IgD-negative memory B cell (primary cell): ENCODE results near the gene SLC2A9. TPM values are rescaled to one million over a fixed set of nuclear protein-coding genes. Genes with fewer than 3 reads are reported as not detected.
"Not testable (repeated sequence)": the region's sequence is repeated elsewhere in the genome, so short reads cannot be mapped to it uniquely, and the experiment has no call there.

Experiments used
- H3K27ac Mint-ChIP-seq, 3 donors: one replicate each; pipeline ENCODE4 v1.8.0; 2020 to 2022; ENCODE audit warnings: mild to moderate bottlenecking in 3 of 3, mixed read lengths in 3 of 3, moderate library complexity in 1 of 3
- H3K27me3 Mint-ChIP-seq: one replicate; pipeline ENCODE4 v1.8.0; 2021; ENCODE audit warnings: mixed read lengths
- H3K36me3 Mint-ChIP-seq: one replicate; pipeline ENCODE4 v1.8.0; 2020; ENCODE audit warnings: mild to moderate bottlenecking, mixed read lengths
- H3K4me1 Mint-ChIP-seq, 3 donors: one replicate each; pipeline ENCODE4 v1.8.0; 2020 to 2022; ENCODE audit warnings: mixed read lengths in 3 of 3, mild to moderate bottlenecking in 1 of 3
- H3K4me3 Mint-ChIP-seq, 4 donors: one replicate each; pipeline ENCODE4 v1.8.0; 2020 to 2022; ENCODE audit warnings: mild to moderate bottlenecking in 4 of 4, mixed read lengths in 4 of 4, moderate library complexity in 3 of 4
- H3K9me3 Mint-ChIP-seq, 3 donors: one replicate each; pipeline ENCODE4 v1.8.0; 2020 to 2021; ENCODE audit warnings: mixed read lengths in 3 of 3, mild to moderate bottlenecking in 1 of 3
- polyA plus RNA-seq: library from polyadenylated mRNA; unstranded; fragments of 300-500 nt; fragmentation: Illumina TruSeq; gene quantifications from one replicate; pipeline ENCODE4 v1.2.3, GENCODE V29; 2021

SLC2A9 gene
- polyA plus RNA-seq, 1 donor from 2014 or later: 0.41 TPM

DNA sequence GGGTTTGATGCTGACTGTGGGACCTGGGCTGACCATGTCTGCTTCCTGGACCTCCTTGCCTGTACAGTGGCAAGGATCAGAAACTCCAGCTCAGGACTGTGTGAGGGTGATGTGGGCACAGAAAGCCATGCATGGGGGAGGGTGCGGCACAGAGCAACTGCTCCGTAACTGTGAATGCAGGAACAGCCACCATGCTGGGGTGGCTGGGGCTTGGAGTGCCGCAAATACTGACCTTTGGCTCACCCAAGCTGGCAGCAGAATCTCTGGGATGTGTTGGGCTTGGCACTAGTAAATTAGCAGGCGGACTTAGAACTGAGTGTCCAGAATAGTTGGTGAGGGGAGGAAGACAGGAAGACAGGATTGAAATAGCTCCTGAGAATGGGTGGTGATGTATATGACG is 187.9 kb downstream of the SLC2A9 start:
- Mint-ChIP-seq H3K4me1 (no peaks in the 10 kb centered on the region), H3K9me3 (no peaks in the 10 kb centered on the region), H3K36me3 (no peaks in the 10 kb centered on the region), H3K27ac (no peak overlapping the region), H3K4me3 (no peak overlapping the region), H3K27me3 (peaks cover 2% of the 10 kb centered on the region)

DNA sequence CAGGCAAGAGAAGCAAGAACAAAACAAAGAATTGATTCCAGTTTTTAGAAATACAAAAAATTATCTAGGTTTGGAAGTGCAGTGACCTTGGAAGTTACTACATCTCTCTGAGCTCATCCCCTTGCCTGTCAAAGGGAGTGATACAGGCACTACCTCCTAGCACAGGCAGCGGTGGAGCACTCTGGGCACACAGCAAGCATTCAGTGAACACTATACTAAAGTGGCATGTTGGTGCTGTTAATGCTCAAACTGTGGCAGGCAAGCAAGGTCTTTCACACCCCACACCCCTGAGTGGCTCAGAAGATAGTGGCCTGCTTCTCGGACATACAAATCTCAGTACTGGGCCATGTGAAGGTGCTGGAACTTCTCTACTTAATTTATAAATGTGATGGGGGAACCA is 188.7 kb downstream of the SLC2A9 start:
- Mint-ChIP-seq H3K27me3 (peaks cover 2% of the 10 kb centered on the region), H3K9me3 (no peaks in the 10 kb centered on the region), H3K4me3 (no peak overlapping the region), H3K27ac (no peak overlapping the region), H3K4me1 (no peaks in the 10 kb centered on the region), H3K36me3 (no peaks in the 10 kb centered on the region)

DNA sequence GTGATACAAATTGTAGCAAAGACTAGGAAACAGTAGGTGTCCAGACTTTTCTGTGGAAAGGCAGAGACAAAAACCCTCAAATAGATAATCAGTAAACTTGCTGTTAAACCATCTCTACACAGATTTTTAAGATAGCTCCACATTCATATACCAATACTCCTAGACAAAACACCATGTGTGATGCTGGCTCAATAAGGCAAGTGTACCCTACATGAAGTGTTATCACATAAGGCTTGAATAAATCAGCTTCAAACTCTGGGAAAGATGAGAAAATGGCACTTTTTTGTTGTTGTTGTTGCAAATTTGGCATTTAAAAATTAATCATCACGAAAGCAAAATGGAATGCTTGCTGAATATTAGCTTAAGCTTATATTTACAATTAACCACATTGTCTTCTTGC is 194.7 kb downstream of the SLC2A9 start:
- Mint-ChIP-seq H3K27ac (no peak overlapping the region), H3K27me3 (peaks cover 1% of the 10 kb centered on the region), H3K36me3 (no peaks in the 10 kb centered on the region), H3K4me3 (no peak overlapping the region), H3K4me1 (no peaks in the 10 kb centered on the region), H3K9me3 (no peaks in the 10 kb centered on the region)

DNA sequence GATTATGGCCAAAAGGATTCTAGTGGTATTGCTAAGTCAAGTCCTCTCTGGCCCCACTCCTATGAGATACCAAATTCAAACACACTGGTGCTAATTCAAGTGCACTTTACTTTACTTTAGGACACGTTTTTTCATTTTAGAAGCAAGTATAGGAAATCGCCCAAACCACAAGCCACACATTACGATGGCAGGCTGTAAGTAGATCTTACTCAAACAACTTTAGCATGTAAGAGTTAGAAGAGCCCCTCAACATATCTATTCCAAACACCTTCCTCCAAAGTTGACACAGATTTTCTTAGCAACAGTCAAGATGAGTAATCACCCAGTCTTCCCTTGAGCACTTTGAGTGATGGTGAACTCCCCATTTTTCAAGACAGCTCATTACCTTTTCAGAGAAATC is 196.2 kb downstream of the SLC2A9 start:
- Mint-ChIP-seq H3K9me3 (no peaks in the 10 kb centered on the region), H3K27ac (no peak overlapping the region)

DNA sequence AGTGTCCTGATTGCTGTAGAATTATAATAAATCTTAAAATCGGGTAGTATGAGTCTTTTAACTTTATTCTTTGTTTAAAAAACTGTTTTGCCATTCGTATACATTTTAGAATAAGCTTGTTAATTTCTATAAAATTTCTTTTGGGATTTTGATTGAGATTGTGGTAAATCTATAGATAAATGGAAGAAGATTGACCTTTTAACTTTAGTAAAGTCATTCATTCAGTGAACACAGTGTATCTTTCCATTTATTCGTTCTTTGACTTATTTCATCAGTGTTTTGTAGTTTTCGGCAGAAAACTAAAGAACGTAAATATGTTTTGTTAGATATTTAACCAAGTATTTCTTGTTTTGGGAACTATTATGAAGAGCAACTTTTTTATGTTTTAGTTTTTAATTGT is 201.0 kb downstream of the SLC2A9 start:
- Mint-ChIP-seq H3K9me3 (peaks cover 2 to 5% (median 3%) of the 10 kb centered on the region in 3 donors), H3K4me1 (peaks cover 0 to 1% (median 0%) of the 10 kb centered on the region in 3 donors), H3K27ac (no peak overlapping the region), H3K27me3 (peaks cover 9% of the 10 kb centered on the region), H3K4me3 (no peak overlapping the region), H3K36me3 (no peaks in the 10 kb centered on the region)

More for the DNA sequence above, 196.2 kb downstream of the SLC2A9 start:
- peaks cover 4% of the 10 kb centered on the region for H3K27me3 Mint-ChIP-seq
- H3K4me1 Mint-ChIP-seq: no peaks in the 10 kb centered on the region
- H3K36me3 Mint-ChIP-seq: no peaks in the 10 kb centered on the region
- H3K4me3 Mint-ChIP-seq: no peak overlapping the region

DNA sequence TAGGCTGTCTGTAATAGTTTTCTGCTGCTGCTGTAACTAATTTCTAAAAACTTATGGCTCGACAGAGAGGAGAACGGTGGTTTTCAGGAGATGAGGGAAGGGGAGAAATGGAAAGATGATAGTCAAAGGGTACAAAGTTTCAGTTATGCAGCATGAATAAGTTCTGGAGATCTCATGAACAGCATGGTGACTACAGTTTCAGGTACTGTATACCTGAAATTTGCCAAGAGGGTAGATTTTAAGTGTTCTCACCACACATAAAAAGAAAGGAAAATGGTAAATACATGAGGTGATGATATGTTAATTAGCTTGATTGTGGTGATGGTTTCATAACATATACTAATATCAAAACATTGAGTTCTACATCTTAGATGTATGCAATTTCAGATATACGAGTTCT is 205.0 kb downstream of the SLC2A9 start:
- no peaks in the 10 kb centered on the region for H3K36me3 Mint-ChIP-seq
- H3K4me1 Mint-ChIP-seq: peaks cover 0 to 1% (median 0%) of the 10 kb centered on the region in 3 donors
- H3K4me3 Mint-ChIP-seq: no peak overlapping the region
- H3K27me3 Mint-ChIP-seq: peaks cover 11% of the 10 kb centered on the region
- peaks cover 2 to 5% (median 3%) of the 10 kb centered on the region in 3 donors for H3K9me3 Mint-ChIP-seq
- H3K27ac Mint-ChIP-seq: no peak overlapping the region

DNA sequence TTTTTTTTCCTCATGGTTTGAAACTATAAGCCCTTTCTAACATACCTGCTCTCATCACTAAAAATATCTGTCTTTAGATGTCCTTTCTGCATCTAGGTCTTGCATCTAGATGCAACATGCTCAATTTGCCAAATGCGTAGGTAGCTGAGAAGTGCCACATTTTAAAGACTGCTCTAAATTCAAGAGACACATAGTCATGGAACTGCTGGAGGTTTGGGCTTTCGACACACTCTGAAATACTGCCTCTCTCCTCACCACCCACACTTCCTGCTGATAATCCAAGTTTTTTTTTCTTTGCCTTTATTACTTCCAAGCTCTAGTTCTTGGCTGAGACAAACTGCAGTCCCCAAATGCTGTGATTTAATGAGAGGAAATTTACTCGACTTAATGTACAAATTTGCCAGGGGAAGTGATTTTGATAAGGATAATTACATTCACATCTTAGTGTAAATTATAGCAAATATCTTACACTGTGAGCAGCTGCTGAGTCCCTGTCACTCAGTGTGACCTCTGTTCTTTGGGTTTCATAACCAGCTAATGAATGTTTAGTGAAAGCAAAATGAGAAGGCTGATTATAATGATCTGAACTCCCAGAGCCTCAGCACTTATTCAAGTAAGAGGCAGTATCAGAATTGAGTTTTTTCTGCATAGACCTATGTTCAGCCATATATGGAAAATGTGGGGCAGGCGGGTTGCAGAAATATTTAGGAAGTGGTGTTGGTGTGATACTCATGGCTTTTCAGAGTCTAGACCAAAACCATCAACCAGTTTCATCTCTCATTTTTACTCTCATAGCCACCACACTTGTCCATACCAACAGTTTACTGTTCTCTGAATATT is 208.6 kb downstream of the SLC2A9 start:
- H3K4me3 Mint-ChIP-seq: no peak overlapping the region
- peaks cover 11% of the 10 kb centered on the region for H3K27me3 Mint-ChIP-seq
- peaks cover 0 to 3% (median 2%) of the 10 kb centered on the region in 3 donors for H3K9me3 Mint-ChIP-seq
- H3K36me3 Mint-ChIP-seq: no peaks in the 10 kb centered on the region
- no peaks in the 10 kb centered on the region for H3K4me1 Mint-ChIP-seq
- H3K27ac Mint-ChIP-seq: no peak overlapping the region

DNA sequence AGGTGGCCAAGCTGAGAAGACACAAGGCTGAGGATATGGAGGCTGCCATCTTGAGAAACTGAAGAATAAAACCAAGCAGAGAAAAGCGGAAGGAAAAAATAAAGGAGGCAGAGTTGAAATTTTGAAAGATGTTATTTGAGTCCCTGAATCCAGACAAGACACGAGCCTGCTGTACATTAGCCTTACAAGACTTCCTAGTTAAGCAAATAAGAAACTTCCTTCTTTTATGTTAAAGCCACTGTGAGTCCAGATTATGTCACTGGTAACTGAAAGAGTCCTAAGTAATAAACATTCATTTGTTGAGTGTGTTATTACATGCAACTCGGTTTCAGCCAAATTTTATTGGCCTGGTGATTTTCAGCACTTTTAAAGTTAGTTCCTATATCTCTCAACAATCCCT is 209.5 kb downstream of the SLC2A9 start:
- Mint-ChIP-seq H3K36me3 (no peaks in the 10 kb centered on the region), H3K4me3 (peak overlapping the region in 1 of 4 donors; percentile 61)

DNA sequence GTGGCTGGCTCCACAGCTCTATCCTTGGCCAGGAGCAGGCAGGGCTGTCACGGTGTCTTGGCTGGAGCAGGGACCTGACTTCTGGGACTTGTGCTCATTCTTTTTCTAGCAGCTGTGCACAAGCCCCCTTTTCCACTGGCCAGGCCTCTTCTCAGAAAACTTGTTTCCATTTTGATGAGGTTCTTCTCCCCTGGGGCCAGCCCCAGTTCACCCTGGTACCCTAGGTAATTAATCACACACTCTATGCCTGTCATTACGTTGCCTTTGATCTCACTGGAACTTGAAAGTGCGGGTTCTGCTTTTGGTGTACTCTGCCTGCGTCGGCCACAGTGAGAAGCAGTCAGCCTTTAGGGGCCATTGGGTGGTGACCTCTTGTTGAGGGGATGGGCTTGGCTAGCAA is 213.2 kb downstream of the SLC2A9 start:
- Mint-ChIP-seq H3K27me3 (peaks cover 10% of the 10 kb centered on the region), H3K4me3 (no peak overlapping the region), H3K36me3 (no peaks in the 10 kb centered on the region), H3K4me1 (no peaks in the 10 kb centered on the region), H3K27ac (no peak overlapping the region), H3K9me3 (no peaks in the 10 kb centered on the region)

More for the DNA sequence above, 209.5 kb downstream of the SLC2A9 start:
- Mint-ChIP-seq H3K27me3 (peaks cover 9% of the 10 kb centered on the region), H3K9me3 (no peaks in the 10 kb centered on the region), H3K27ac (no peak overlapping the region), H3K4me1 (no peaks in the 10 kb centered on the region)

DNA sequence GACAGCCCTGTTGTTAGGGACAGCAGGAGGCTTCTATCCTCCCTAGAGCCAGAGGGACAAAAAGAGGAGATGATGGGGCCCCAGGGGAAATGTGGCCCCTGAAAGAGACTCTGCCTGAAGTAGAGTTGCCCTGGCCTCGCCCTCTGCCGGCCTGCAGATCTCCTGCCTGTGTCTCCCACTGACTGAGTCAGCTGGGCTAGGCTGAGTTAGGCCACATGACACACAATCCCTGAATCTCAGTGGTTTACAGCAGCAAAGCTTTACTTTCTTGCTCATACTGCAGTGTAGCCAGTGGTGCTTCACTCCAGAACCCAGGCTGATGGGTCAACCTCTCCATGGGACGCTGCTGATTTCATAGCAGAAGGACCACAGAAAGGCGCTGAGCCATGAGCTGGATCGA is 216.4 kb downstream of the SLC2A9 start:
- H3K36me3 Mint-ChIP-seq: no peaks in the 10 kb centered on the region
- H3K9me3 Mint-ChIP-seq: peaks cover 0 to 1% (median 0%) of the 10 kb centered on the region in 3 donors
- H3K4me3 Mint-ChIP-seq: no peak overlapping the region
- no peaks in the 10 kb centered on the region for H3K4me1 Mint-ChIP-seq
- peaks cover 9% of the 10 kb centered on the region for H3K27me3 Mint-ChIP-seq
- no peak overlapping the region for H3K27ac Mint-ChIP-seq

DNA sequence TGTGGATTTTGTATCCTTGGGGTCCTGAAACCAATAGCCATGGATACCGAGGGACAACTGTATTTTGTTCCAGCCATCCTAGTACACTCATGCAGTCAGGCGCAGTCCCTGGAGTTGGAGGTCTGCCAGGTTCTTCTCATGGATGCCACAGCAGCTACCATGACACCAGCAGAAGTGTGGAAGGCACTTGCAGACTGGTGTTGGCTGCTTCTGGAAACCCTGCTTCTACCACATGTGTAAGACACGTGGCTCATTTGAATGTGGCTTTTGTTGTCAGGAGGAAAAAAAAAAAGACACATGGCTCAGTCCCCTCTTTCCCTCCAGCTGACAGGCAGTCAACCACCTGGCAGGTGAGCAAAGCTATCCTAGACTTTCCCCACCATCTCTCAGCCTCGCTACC is 220.4 kb downstream of the SLC2A9 start:
- Mint-ChIP-seq H3K4me1 (no peaks in the 10 kb centered on the region), H3K4me3 (no peak overlapping the region), H3K27me3 (peaks cover 11% of the 10 kb centered on the region), H3K36me3 (no peaks in the 10 kb centered on the region), H3K9me3 (peaks cover 0 to 5% (median 1%) of the 10 kb centered on the region in 3 donors), H3K27ac (no peak overlapping the region)

DNA sequence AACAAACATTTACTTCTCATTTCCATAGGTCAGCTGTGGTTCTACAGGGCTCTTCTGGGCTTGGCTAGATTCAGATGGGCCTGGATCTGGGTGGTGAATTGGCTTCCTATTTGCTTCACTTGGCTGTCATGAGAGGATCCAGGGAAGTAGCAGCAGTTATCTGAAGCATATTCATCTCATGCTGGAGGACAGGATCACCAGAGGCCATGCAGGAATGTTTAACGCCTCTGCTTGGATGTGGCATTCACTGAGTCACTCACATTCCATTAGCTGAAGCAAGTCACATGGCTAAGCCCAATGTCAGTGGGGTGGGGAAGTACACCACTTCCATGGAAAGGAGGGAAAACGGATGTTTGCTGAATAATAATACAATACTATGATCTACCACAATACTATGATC is 224.7 kb downstream of the SLC2A9 start:
- H3K36me3 Mint-ChIP-seq, H3K27me3 Mint-ChIP-seq, H3K27ac Mint-ChIP-seq, H3K9me3 Mint-ChIP-seq, H3K4me3 Mint-ChIP-seq, H3K4me1 Mint-ChIP-seq: not testable (repeated sequence)

DNA sequence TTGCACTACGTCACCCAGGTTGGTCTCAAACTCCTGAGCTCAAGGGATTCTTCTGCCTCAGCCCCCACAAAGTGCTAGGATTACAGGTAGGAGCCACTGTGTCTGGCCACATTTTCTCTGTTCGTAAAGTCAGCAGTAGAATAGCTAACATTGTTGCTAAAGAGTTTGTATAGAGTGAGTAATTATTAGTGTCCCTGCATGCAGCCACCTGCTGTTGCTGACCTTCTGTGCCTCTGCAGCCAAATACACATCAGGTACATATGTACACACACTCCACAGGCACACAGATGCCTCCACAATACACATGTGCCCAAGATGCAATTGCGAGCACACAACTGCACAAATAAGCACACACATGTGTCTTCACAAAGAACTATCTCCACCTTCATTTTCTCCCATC is 228.9 kb downstream of the SLC2A9 start:
- no peaks in the 10 kb centered on the region for H3K4me1 Mint-ChIP-seq
- H3K4me3 Mint-ChIP-seq: no peak overlapping the region
- peak overlapping the region in 1 of 3 donors; percentile 4 for H3K27ac Mint-ChIP-seq
- H3K27me3 Mint-ChIP-seq: peaks cover 2% of the 10 kb centered on the region
- H3K36me3 Mint-ChIP-seq: no peaks in the 10 kb centered on the region
- H3K9me3 Mint-ChIP-seq: peaks cover 1 to 8% (median 2%) of the 10 kb centered on the region in 3 donors

DNA sequence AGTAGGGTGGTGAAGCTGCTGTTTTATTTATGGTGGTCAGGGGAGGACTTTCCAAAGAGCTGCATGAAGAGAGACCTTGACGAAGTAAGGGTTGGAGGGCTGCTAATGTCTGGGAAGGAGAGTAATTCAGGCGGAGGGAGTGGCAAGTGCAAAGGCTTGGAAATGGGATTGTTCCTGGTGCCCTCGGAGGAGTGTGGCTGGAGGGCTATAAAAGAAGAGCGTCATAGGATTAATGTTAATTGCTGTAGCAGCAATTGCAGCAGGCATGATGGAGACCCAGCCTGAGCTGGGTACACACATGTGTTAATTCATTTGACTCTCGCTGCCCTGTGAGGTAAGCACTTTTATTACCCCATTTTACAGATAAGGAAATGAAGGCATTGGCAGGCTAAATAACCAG is 235.4 kb downstream of the SLC2A9 start:
- not testable (repeated sequence) for H3K27ac Mint-ChIP-seq, H3K4me1 Mint-ChIP-seq, H3K9me3 Mint-ChIP-seq, H3K36me3 Mint-ChIP-seq, H3K4me3 Mint-ChIP-seq
- H3K27me3 Mint-ChIP-seq: peaks cover 21% of the 10 kb centered on the region

DNA sequence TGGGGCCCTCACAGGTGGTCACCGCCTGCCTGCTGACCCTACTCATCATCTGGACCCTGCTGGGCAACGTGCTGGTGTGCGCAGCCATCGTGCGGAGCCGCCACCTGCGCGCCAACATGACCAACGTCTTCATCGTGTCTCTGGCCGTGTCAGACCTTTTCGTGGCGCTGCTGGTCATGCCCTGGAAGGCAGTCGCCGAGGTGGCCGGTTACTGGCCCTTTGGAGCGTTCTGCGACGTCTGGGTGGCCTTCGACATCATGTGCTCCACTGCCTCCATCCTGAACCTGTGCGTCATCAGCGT is 239.2 kb downstream of the SLC2A9 start:
- H3K27ac Mint-ChIP-seq: no peak overlapping the region
- no peaks in the 10 kb centered on the region for H3K9me3 Mint-ChIP-seq
- H3K4me3 Mint-ChIP-seq: no peak overlapping the region
- H3K27me3 Mint-ChIP-seq: peaks cover 48% of the 10 kb centered on the region
- H3K4me1 Mint-ChIP-seq: peaks cover 0 to 1% (median 1%) of the 10 kb centered on the region in 3 donors
- H3K36me3 Mint-ChIP-seq: peaks cover 1% of the 10 kb centered on the region

DNA sequence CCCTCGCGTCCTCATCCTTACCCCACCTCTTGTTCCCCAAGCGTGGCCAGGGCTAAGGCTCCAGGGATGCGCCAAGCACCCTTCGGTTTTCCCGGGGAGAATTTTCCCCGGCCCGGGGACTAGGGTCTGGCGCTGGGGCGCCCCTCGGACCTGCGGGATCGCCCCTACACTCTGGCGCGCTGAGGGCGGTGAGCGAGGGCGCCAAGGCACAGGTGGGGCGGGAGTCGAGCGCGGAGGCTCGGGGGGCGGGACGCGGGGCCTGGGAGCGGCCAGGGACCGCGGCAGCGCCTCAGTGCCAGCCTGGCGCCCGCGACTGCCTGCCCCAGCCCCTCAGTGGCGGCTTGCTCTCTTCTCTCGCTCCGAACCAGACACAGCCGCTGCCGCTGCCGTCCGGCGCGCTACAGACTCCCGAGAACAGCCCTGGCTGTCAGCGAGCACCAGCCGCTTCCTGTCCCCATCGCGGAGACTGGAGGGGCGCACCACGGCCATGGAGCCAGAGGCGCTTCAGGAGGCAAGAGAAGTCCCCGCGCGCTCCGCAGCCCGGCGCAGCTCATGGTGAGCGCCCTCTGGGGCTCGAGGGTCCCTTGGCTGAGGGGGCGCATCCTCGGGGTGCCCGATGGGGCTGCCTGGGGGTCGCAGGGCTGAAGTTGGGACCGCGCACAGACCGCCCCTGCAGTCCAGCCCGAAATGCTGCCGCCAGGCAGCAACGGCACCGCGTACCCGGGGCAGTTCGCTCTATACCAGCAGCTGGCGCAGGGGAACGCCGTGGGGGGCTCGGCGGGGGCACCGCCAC is 239.8 kb downstream of the SLC2A9 start, which contains the start of gene DRD5:
Gene DRD5 (plus strand): TSS at position 292 of the 793 bp plus-strand sequence. CDS start 396 bp downstream, at position 688.
- Mint-ChIP-seq H3K4me1 (peaks cover 0 to 1% (median 1%) of the 10 kb centered on the region in 3 donors), H3K9me3 (peaks cover 0 to 3% (median 0%) of the 10 kb centered on the region in 3 donors), H3K27ac (no peak within 1 kb of the TSS), H3K36me3 (peaks cover 1% of the 10 kb centered on the region), H3K4me3 (no peak within 1 kb of the TSS), H3K27me3 (peaks cover 51% of the 10 kb centered on the region)
